GM19035 (cell line): ENCODE measurements around the gene NDUFS3.

Experiments
- ATAC-seq: cut with Tn5 transposase; IDR thresholded peaks from one replicate; pipeline ENCODE4 v1.9.1; 2021; ENCODE audit not compliant: unreplicated experiment

Gene NDUFS3

GRCh38 chr11:47589977-47590861 is 11.3 kb downstream of the NDUFS3 start:
- no peak for ATAC-seq

DNA sequence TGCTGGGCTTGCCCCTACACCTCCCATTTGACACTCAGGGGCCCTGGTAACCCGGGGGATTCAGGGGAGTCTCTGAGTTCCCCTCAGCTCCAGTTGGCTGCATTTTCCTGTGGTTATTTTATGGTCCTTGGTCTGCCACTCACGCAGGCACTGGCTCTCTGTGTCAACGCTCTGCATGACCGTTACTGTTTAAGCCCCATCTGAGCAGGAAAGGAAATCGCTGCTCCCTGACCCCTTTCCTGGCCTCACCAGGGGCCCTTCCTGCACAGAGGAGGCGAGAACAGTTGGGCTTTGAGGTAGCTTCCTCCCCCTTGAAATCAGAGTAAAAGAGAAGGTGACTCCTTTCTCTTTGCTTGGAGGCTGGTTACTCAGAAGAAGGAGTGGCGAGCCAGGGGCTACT is 12.9 kb downstream of the NDUFS3 start:
- ATAC-seq: no peak

GRCh38 chr11:47592251-47592650 is 13.4 kb downstream of the NDUFS3 start:
- ATAC-seq: no peak

- no peak for ATAC-seq
These were observed 14.1 kb downstream of the NDUFS3 start for GRCh38 chr11:47592970-47593369.

GRCh38 chr11:47593492-47593933 is 14.6 kb downstream of the NDUFS3 start:
- no peak for ATAC-seq

- ATAC-seq: no peak
These were observed 15.3 kb downstream of the NDUFS3 start, which contains the start of gene C1QTNF4 for GRCh38 chr11:47593934-47594855. Gene C1QTNF4, minus strand, starts transcription at chr11:47594411. Its CDS starts 3,601 bp downstream, at chr11:47590810.

GRCh38 chr11:47595029-47595428 is 16.2 kb downstream of the NDUFS3 start:
- no peak for ATAC-seq

DNA sequence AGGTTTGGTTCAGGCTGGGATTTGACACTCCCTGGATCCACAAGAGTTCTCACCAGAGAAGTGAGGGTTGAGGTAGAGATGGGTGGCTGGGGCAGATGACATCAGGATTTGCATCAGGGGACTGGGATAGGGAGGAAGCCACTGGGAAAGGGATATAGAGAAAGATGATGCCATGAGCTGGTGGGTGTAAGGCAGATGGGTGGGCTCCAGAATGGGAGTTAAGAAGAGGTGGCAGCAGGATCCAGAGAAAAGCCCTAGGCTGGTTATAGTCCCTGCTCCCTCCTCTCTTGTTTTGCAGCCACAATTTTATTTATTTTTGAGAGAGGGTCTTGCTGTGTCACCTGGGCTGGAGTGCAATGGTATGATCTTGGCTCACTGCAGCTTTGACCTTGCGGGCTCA is 17.1 kb downstream of the NDUFS3 start:
- no peak for ATAC-seq

DNA sequence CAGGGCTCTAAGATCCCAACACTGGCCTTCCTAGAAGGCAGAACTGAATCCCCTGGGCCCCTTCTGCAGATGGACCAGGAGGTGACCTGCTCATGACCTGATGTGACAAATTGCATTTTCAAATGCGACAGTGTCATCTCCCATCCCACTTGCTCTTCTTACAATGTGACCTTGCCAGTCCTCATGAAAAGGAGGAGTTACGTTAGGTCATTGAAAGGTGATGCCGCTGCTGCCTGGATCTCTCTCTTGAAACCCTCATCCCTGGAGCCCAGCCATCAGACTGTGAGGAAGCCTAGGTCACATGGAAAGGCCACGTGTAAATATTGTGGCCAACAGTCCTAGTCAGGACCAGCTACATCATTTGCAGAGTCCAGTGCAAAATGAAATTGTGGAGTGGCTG is 21.0 kb downstream of the NDUFS3 start:
- no peak for ATAC-seq

DNA sequence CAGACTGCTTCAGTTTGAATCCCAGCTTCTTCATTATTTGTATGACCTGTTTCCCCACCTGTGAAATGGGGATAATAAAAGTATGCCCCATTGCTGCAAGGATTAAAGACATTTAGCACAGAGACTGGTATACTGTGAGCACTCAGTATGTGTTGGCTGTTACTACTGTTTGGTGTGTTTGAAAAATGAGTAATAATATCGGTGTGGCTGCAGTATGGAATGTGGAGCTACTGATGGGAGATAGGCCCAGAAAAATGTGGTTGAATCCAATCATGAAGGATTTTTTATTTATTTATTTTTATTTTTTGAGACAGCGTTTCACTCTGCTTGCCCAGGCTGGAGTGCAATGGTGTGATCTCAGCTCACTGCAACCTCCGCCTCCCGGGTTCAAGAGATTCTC is 24.4 kb downstream of the NDUFS3 start:
- no peak for ATAC-seq

GRCh38 chr11:47605921-47606320 is 27.0 kb downstream of the NDUFS3 start:
- ATAC-seq: no peak

DNA sequence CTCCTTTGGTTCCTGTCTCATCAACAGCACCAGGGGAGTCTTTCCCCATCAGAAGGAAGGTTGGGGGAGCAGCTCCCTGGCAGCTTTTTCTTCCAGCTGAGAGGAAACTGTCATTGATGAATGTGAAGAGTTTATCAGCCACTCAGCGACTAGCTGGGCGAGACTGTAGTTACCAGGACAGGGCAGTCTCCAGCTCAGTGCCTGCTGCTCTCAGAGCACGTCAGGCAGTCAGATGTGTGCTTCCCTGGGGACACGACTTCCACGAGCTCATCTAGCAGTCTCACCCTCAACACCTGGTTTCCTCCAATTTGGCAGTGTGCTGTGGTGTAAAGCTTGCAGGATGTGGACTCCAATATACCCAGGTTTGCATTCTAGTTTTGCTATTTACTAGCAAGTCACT is 27.9 kb downstream of the NDUFS3 start:
- no peak for ATAC-seq

DNA sequence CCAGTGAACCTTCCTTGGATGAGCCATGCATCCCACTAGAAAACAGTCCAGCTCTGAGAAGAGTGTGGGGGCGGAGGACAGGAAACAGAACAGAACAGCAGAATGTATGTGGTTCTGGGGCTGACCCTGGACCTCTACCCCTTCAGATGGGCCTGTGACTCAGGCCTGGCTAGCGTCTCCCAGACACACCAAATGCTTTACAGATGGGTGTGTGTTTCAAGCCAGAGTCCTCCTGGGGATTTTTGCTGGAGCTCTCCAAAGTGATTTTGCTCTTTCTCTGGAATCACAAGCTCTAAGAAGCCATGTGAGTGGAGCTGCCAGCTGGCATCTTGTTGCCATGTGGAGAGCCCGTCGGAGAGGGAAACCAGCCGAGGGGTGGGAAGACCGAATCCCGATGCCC is 28.5 kb downstream of the NDUFS3 start:
- no peak for ATAC-seq

GRCh38 chr11:47609675-47610074 is 30.8 kb downstream of the NDUFS3 start:
- no peak for ATAC-seq

DNA sequence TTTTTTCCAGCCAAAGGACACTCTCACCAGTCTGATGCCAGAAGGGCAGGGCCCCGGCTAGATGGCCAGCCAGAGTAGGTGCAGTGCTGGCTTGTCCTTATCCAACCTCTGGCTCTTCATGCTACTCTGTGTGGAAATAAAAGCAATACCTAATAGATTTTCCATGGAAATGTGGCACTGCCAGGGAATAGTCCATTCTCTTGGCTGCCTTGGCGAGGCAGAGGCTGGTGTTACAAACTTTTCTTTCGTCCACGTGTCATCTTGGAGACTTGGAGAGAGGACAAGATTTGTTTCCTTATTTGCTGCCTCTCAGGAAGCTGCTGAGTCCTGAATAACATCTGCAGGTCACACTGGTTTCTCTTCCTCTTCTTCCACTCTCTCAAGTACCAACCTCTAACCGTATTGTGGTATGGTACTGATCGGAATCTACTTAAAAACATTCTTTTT is 32.5 kb downstream of the NDUFS3 start:
- no peak for ATAC-seq

DNA sequence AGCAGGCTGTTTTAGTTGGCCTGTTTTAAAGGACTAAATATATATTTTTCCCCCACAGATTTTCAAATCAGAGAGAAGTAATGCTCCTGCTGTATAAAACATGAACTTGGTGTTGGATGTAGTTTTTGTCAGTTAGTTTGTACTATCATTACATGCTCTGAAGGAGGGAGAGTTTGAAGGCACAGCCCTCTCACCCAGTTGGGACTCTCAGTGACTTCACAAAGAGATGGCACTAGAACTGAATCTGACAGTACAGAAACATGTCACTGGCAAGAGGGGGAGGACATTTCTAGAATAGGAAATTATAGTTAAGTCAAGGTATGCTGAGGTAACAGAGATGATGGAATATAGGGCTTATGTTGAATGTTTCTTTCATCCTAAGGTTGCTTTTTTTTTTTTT is 36.4 kb downstream of the NDUFS3 start:
- ATAC-seq: no peak

GRCh38 chr11:47616726-47617416 is 38.0 kb downstream of the NDUFS3 start:
- no peak for ATAC-seq

GRCh38 chr11:47617417-47617809 is 38.5 kb downstream of the NDUFS3 start:
- no peak for ATAC-seq

- ATAC-seq: no peak
These were observed 42.0 kb downstream of the NDUFS3 start for GRCh38 chr11:47620836-47621378.

GRCh38 chr11:47626234-47626633 is 47.4 kb downstream of the NDUFS3 start:
- ATAC-seq: no peak

DNA sequence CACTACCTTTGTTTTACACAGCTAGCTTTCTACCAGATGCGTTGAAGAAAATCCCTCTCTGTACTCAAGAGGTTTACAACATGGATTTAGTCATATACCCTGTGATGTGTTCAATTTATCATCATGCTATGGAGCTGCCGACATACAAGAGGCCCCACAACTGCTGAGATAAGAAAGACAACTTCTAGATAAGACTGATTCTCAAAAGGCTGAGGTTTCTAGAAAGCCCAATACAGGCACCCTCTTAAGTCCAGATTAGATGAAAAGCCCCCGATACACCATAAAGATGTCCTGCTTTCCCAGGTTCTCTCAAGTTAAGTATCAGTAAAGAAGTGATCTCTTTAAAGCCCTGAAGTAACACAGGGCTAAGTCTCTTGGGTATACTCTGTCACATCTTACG is 49.2 kb downstream of the NDUFS3 start:
- ATAC-seq: no peak
